COLO668 (cell line): ENCODE data around the gene EDAR.

Source experiments
- DNase-seq: peaks from one replicate; lab custom pipeline; 2025; ENCODE audit not compliant: unreplicated experiment; lab: John Stamatoyannopoulos, UW

The EDAR gene

DNA sequence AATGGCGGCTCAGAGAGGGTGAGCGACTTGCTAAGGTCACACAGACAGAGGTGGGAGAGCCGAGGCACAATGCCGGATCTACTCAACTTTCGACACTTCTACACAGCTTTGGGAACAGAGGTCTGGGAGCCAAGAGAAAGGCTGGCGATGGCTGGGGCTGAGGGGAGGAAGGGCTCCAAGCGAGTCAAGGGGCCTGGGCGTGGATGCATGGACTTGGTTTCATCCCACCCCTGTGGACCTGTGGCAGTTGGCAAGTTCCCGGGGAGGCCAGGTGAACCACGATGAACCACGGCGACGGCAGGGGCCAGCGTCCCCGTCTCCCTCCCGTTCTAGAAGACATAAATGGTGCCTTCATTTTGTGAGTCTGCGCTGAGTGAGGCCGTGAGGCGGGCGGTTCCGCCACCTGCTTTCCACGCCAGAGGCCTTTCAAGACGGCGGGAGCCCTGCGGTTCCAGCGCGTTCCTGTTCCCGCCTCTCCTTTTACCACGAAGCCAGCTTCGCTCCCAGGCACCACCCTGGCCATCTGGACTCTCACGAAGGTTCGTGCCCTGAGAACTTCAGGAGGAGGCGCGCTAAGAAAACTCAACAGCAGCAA lies 46.7 kb downstream of the EDAR start:
- DNase-seq: no peak

DNA sequence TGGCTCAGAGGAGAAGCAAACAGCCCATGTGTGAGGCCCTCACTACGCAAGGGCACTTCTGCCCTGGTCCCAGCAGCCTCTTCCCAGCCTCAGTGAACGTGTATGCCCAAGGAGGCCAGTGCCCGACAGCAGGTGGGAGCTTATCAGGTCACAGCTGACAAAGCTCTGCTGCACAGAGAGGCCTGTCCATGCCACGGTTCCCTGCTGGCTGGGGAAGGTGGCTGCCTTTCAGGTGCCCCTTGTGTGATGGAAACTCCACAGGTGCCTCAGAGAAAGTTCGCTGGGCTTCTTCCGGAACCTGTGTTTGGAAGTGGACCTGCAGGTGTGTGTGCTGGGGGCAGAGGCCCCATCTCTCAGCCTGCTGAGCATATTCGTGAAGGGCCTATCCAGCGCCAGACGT lies 47.3 kb downstream of the EDAR start:
- DNase-seq: no peak

DNA sequence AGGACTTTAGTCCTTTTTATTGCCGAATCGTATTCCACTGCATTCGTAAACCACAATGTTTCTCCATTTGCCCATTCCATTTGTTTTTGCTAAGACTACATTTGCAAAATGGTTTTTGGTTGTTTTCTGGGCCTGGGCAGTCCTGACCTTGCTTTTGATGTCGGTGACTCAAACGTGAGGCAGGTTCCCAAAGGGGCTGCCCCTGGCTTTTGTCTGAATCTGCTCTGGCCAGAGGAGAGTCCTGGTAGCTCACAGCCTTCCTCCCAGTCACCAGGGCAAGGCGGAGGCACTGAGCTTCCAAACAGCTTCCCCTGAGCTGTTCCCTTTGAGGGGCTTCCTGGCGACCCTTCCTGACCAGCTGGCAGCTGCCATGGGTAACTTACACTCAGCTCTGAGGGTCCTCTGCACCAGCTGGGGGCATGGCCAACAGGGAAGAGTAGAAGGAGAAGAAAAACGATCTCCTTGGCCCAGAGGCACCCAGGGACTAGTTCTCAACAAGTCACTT lies 47.8 kb downstream of the EDAR start:
- no peak for DNase-seq

DNA sequence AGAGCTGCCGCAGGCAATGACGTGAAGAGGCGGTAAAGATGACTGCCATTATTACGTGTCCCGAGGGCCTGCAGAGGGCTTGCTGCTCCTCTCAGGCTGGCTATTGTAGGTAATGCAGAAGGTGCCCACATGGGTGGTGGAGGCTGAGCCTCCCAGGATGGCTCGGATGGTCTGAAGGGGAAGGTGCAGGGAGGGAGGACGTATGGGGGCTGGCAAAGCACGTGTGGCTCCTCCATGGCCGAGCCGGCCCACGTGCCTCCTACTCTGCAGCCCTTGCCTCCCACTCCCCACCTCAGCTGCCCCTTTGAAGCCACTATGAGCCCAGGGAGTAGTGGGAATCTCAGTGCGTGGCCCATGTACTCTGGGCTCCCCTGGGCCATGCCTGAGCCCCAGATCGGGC lies 48.9 kb downstream of the EDAR start:
- DNase-seq: no peak

DNA sequence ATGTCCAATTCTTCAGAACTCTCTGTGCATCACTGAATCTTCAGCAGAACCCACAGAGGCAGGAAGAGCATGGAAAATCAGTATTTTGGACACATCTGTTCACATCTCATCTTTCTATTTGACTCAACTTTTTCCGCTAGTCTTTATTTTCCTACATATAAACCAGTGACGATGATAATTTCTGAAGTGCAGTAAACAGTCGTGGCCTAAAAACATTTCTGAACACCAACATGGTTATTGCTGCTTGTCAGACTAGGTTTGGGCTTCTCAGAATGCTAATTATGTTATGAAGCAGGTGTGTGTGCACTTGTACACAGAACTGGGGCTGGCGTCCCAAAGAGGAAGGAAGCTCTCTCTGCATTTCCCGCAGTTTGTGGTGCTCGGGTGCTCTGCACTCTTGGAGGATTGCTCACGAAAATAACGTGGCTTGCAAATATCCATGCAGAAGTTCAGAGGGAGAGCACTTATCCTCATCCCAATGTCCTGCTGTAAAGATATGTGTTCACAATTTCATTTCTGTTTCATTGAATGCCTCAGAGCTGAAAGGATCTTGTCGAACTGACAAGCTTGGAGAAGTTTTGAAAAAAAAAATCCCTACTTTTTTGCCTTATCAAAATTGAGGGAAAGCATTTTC lies 50.8 kb downstream of the EDAR start:
- DNase-seq: no peak

GRCh38 chr2:108937367-108938017 lies 51.5 kb downstream of the EDAR start:
- DNase-seq: no peak

DNA sequence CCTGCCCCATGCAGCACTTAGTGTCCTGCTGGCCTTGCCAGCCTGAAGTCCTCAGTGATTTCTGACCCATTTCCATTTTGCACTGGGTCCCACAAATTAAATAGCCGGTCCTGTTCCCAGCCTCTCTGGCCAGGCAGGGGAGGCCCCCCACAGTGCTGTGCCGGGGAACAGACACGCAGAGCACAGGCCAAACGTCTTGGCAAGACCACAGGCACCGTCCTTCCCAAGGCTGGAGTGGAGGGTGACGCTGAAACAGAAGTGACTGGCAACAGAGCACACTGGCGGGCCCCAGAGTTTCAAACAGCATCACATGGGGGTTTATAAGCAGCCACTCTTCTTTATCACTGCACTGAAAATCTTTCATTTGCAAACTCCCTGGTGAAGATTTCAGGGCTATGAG lies 52.2 kb downstream of the EDAR start:
- DNase-seq: no peak

DNA sequence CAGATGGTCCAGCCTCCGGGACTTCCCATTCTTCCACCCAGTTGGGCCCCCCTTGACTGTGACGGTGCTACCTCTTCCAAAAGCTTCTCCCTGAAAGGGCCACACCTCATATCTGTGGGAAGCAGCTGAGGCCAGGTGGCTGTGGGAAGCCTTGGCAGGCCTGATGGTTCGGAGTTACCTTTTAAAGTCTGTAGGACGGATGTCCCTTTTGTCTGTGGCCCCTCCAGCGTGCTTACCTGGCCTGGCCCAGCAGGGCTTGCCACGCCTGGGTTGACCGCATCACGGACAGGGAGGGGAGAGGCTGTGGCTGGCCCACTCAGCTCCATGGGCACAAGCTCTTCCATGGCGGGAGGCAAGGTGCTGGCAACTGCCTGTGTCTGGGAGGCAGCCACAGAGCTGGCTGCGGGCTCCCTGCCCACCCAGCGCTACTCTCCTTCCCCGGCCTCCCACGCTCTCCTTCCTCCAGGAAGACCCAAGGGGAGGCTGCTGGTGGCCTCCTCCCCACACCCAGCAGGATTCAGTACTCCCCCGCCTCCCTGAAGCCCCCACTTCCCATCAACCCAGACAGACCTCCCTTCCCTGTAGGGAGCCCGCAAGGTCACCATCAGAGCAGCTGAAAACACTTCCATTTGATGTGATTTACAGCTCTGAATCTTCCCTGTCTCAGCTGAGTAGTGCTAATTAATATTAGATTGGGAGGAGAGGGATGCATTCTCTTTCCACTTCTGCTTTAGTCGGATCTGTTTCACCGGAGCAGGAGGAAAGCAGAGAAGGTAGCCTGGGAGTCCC lies 52.8 kb downstream of the EDAR start:
- no peak for DNase-seq

DNA sequence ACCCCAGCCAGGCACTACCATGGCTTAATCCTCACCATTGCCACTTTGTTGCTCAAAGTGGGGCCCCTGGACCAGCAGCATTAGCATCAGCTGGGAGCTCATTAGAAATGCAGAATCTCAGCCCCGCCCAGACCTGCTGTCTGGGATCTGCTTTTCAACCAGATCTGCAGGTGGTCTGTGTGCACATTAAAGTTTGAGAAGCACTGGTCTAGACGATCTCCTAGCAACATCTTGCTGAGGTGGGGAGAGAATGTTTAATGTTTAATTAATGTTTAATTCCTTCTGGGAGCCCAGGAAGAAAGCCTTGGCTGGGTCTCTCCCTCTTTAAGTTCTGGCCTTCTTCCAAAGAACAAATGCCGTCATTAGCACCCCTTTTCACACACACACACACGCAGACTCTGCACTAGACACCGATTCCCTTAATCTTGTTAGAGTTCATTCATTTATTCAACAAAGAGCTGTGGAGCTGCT lies 53.7 kb downstream of the EDAR start:
- DNase-seq: no peak

DNA sequence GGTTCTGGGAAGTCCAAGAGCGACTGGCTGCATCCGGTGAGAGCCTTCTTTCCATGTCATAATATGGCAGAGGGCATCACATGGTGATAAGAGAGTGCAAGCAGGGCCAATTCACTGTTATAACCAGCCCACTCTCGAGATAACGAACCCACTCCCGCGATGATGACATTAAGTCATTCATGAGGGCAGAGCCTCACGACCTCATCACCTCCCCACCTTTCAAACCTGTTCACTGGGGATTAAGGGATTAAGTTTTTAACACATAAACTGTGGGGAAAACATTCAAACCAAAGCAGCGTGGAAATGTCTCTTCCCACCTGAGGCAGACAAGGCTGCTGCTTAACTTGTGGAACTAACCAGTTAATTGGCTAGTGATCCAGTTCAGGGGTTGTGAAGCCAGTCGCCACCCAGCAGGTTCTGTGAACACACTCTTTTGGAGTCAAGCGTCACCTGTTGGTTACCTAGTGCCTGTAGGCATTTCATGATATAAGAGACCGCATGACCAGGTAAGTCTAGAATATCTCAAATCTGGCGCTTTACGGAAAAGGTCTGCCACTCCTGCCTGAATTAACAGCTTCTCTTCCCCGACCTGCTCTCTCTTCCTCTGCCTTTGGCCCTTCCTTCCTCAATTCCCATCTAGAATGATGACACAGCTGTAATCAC lies 54.3 kb downstream of the EDAR start:
- DNase-seq: no peak

DNA sequence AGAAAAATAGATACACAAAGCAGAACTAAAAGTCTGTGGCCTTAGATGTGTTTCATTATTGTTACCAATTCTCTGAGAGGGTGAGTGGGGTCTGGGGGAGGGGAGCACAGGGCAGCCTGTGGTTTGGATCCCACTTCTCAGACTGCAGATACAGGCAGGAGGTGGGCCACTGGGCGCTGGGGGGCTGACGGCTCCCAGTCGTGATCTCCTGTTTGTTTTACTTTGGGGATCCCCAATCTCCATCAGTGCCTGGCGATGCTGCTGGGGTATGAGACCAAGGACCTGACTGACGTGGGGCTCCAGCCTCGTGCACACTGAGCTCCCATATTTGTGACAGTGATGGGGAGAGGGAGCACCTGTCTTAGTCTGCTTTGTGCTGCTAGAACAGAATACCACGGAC lies 54.9 kb downstream of the EDAR start:
- no peak for DNase-seq

GRCh38 chr2:108933691-108934117 lies 55.3 kb downstream of the EDAR start:
- no peak for DNase-seq

DNA sequence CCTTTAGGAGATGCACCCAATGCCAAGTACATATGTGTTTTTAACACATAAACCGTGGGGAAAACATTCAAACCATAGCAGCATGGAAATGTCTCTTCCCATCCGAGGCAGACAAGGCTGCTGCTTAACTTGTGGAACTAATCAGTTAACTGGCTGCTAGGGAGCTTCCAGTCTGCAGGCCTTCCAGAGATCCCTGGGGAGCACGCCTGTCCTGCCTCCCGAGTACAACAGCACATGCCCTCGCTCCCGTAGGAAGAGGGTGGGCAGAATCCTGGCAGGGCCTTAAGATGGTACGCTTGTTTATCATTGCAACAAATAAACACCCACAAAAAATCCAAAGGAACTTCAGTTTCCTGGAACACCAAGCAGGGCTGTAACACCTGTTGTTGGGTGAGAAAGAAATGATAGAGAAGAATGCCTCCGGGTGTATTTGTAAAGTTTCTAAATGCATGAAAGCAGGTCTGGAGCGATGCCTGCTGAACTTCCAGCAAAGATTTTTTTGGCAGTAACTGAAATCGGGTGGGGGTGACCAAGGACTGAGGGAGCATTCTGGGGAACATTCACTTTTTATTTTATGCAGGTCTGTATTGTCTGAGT lies 56.2 kb downstream of the EDAR start:
- no peak for DNase-seq

DNA sequence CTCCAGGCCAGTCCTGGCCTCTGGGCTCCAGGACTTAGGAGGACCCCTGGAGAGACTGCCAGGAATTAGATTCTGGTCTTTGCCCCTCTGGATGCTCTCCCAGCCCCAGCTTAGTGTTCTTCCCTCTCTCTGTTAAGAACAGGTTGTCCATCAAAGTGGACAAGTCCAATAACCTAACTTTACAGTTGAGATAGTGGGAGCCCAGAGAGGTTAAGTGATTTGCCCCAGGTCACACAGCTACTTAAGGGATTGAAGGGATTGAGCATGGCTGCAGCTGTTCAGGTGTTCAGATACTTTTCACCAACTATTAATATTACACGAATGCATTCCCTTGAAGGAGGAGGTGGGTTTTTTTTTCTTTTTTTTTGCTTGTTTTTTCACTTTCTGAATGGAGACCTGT lies 57.6 kb downstream of the EDAR start:
- no peak for DNase-seq

- DNase-seq: no peak
Measured at GRCh38 chr2:108929807-108930425, 59.1 kb downstream of the EDAR start.

GRCh38 chr2:108928660-108929377 lies 60.2 kb downstream of the EDAR start:
- DNase-seq: no peak

- peak; percentile 27 for DNase-seq
Measured at GRCh38 chr2:108927936-108928659, 60.9 kb downstream of the EDAR start.

DNA sequence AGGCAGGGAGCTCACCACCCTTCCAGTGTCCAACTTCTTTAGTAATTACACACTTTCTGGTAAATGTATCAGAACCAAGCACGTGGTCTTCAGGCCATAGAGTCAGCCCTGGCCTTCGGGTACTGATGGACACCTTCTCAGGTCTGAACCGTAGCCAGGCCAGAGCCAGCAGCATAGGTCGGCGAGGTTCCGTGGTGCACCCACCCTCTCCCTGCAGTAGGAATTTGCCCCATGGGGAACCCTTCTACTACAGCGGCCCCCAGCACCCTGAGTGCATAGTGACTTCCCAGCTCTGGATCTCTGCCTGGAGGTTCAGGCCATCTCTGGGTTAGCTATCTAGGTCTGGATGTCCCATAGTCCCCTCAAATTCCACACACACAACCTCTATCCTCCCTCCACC lies 61.6 kb downstream of the EDAR start:
- DNase-seq: no peak
